NCI-H1417 treated with DMSO at 0.1 percent for 48 hours (cell line): ENCODE data around the gene ERGIC1.

ENCODE experiments used
- DNase-seq: peaks from one replicate; lab custom pipeline; 2025; lab: John Stamatoyannopoulos, UW

The ERGIC1 gene

DNA sequence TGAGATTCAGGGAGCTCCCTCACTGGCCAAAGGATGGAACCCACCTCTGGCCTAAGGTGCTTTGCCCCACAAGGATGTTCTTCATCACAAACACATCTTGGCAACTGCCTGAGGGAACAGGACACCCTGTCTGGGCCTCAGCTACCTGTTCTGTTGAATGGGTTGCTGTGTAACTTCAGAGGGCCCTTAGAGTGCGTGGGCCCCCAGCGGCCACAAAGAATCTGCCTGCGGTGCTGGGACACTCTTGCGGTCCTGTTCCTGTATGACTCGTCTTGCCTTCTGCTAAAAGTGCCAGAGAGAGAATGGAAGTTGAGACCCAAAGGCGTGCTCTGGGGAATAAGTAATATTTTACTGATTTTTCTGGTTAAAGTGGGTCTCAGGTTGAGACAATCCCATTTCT lies 111.1 kb downstream of the ERGIC1 start:
- no peak for DNase-seq

DNA sequence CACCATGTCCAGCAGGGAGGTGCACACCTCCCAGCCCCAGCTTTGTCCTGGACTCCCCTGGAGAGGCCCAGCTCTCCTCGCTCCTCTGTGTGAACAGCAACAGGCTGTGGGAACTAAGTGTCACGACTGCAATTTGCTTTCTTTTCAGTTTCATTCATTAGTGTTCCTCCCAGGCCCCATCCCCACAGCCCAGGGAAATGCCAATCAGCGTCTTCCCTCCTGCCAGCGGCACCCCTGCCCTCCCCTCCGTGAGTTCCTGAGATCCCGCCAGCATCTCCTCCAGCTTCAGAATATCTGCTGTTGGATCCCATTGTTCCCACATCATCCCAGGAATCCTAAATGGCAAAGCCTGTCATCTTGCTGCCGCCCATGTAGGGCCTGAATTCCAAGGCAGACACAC lies 112.1 kb downstream of the ERGIC1 start:
- no peak for DNase-seq

GRCh38 chr5:172949426-172949825 lies 115.4 kb downstream of the ERGIC1 start:
- no peak for DNase-seq

- DNase-seq, result no peak
Measured at GRCh38 chr5:172950176-172950965, 116.3 kb downstream of the ERGIC1 start.

- no peak for DNase-seq
Measured at GRCh38 chr5:172951371-172952033, 117.5 kb downstream of the ERGIC1 start.

DNA sequence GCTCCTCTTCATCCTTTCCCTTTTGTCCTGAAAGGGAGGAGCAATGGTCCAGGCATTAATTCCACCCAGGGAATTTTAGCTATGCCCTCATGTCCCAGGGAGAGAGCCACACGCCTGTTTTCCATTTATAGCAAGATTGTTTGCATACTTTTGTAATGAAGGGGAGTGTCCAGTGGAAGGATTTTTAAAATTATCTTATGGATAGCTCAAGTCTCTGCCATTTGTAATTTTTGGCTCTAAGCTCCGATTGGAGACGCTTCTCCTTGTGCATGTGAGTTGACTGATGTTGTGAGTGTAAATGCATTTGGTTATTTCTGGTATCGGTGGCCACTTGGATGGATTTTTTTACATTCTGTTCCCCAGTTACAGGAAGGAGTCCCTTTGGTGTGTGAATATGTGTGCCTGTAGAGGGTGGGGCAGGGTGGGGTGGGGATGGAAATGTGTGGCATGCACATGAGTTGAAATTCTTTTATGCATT lies 118.0 kb downstream of the ERGIC1 start:
- DNase-seq, result no peak

DNA sequence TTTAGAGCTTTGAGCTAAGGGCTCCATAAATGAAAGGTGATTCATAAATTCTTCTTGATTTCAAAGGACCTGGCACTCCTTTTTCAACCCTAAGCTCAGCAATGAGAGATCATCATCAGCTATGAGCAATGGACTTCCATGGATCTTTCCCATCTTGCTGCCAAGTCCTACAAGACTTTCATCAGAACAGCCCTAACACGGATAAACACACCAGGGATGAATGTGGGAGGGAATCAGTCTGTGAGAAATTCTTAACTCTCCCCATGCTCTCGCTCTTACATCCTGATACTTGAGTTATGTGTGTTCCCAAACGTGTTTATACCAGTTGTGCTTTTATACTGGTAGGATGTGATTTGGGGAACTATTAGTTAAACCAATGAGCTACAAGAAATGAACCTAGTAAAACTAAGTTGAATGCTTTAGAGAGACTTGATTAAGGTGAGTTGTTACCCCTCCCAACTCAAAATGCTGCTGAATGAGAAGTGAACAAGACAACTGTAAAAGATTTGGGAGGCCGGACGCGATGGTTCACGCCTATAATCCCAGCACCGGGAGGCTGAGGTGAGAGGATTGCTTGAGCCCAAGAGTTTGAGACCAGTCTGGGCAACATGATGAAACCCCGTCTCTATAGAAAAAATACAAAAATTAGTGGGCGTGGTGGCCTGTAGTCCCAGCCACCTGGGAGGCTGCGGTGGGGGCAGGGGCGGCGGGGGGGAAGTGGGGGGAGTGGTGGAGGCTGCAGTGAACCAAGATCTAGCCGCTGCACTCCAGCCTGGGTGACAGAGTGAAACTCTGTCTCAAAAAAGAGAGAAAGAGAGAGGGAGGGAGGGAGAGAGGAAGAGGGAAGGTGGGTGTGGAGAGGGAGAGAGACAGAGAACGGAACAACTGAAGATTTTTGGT lies 120.0 kb downstream of the ERGIC1 start:
- DNase-seq, result no peak

- no peak for DNase-seq
Measured at GRCh38 chr5:172954751-172955159, 120.7 kb downstream of the ERGIC1 start.

- no peak for DNase-seq
Measured at GRCh38 chr5:172956228-172956627, 122.2 kb downstream of the ERGIC1 start.

GRCh38 chr5:172956936-172957335 lies 122.9 kb downstream of the ERGIC1 start:
- no peak for DNase-seq

DNA sequence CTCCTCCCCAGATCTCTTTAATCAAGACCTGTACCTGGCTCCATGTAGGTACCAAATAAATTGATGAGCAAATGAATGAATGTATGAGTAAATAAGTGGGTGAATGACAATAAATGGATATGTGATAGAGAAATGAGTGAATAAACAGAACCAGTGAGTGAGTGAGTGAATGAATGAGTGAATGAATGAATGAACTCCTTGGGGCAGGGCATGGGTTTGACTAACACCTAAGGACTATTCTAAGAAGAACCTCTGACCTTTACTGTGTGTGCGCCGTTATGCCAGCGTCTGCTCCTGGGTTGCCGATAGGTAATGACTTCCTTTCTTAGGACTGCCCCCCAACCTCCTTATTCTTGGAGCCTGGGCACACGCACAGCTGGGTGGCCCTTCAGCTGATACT lies 123.4 kb downstream of the ERGIC1 start:
- DNase-seq, result no peak

GRCh38 chr5:172958331-172959046 lies 124.4 kb downstream of the ERGIC1 start:
- DNase-seq, result no peak

- no peak for DNase-seq
Measured at GRCh38 chr5:172959824-172960799, 126.1 kb downstream of the ERGIC1 start.

GRCh38 chr5:172969921-172970320 lies 135.9 kb downstream of the ERGIC1 start:
- DNase-seq, result no peak

- no peak for DNase-seq
Measured at GRCh38 chr5:172971482-172971881, 137.4 kb downstream of the ERGIC1 start.

DNA sequence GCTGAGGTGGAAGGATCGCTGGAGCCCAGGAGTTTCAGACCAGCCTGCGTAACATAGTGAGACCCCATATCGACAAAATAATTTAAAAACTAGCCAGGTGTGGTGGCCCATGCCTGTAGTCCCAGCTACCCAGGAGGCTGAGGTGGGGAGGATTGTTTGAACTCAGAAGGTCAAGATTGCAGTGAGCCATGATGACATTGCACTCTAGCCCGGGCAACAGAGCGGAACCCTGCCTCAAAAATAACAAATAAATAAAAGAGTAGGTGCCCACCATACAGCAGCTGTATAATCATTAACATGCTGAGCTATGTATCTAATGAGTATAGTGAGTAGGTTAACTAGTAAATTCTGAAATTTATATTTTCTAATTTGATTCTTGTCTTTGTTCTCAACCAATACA lies 138.5 kb downstream of the ERGIC1 start:
- no peak for DNase-seq

GRCh38 chr5:172973127-172973916 lies 139.3 kb downstream of the ERGIC1 start:
- no peak for DNase-seq

DNA sequence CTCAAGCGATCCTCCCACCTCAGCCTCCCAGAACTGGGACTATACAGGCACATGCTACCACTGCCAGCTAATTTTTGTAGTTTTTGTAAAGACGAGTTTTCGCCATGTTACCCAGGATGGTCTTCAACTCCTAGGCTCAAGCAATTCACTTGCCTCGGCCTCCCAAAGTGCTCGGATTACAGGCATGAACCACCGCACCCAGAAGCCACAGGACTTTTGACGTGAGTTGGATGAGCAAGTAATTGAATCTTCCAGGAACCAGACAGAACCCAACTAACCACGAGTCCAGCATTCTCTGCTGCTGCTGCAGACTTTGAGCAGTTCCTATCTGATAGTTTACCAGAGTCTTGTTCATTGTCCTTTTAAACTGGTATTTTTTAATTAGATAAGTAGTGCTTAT lies 139.9 kb downstream of the ERGIC1 start:
- DNase-seq, result no peak

- DNase-seq, result no peak
Measured at GRCh38 chr5:172975289-172975688, 141.2 kb downstream of the ERGIC1 start.

DNA sequence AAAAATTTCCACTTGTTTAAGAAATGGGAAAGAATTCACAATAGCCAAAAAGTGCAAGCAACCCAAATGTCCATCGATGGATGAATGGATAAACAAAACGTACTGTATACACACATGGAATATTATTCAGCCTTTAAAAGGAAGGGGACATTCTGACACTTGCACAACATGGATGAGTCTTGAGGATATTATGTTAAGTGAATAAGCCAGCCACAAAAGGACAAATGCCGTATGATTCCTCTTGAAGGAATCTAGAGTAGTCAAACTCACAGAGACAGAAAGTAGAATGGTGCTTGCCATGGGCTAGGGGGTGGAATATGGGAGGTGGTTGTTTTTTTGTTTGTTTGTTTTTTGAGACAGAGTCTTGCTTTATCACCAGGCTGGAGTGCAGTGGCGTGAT lies 145.7 kb downstream of the ERGIC1 start:
- DNase-seq, result no peak
